SK-N-SH (cell line): ENCODE measurements around the gene SDC3. TPM values are rescaled to one million over a fixed set of nuclear protein-coding genes. Genes with fewer than 3 reads are reported as not detected.

Source experiments
- CTCF ChIA-PET: fragments of 300-600, 350-600 bp; formaldehyde crosslinking; extraction: SDS; loops from one replicate; lab custom pipeline; 2021; lab: Yijun Ruan, JAX
- POLR2A ChIA-PET: fragments of 350-600 bp; sonication (Branson Sonifier 250); formaldehyde crosslinking; extraction: SDS; loops from one replicate; lab custom pipeline; 2020; ENCODE audit warnings: antibody characterized with exemption, inconsistent platforms; lab: Yijun Ruan, JAX
- DNase-seq: peaks from one replicate; pipeline ENCODE4 v3.0.0; 2012
- H2AFZ ChIP-seq: fragments of 200-600 bp; sonication (generic); 2 replicates; pipeline ENCODE4 v1.8.1; 2016; ENCODE audit warnings: antibody characterized with exemption, mild to moderate bottlenecking, low read depth
- H3F3A ChIP-seq: fragments of 200-600 bp; sonication (generic); replicated peaks from 2 replicates; pipeline ENCODE3; 2016; ENCODE audit warnings: antibody characterized with exemption, mild to moderate bottlenecking; ENCODE audit not compliant: insufficient read depth
- H3K27ac ChIP-seq, 2 experiments: fragments of 200-500 bp in 1 of 2; fragments of 200-600 bp in 1 of 2; sonication (Bioruptor generic) in 1 of 2; sonication (generic), shearing (Covaris generic) in 1 of 2; 2 replicates each; pipeline versions ENCODE4 v1.5.1 to v1.6.1; 2014 to 2016; ENCODE audit warnings: low read depth in 2 of 2, inconsistent platforms in 1 of 2, low read length in 1 of 2, mild to moderate bottlenecking in 1 of 2, mixed read lengths in 1 of 2
- H3K27me3 ChIP-seq: fragments of 200-600 bp; sonication (generic), shearing (Covaris generic); 2 replicates; pipeline ENCODE4 v1.6.1; 2016; ENCODE audit warnings: mixed run types; ENCODE audit not compliant: insufficient read depth
- H3K36me3 ChIP-seq, 2 experiments: fragments of 200-500 bp in 1 of 2; fragments of 200-600 bp in 1 of 2; sonication (Bioruptor generic) in 1 of 2; sonication (generic) in 1 of 2; replicated peaks in 1 of 2; 2 replicates each; pipeline versions ENCODE3 to v1.5.1; 2014 to 2016; ENCODE audit warnings: low read length in 1 of 2, mild to moderate bottlenecking in 1 of 2; ENCODE audit not compliant: insufficient read depth in 2 of 2, control insufficient read depth in 1 of 2
- H3K4me1 ChIP-seq, 2 experiments: fragments of 200-500 bp in 1 of 2; fragments of 200-600 bp in 1 of 2; sonication (Bioruptor generic) in 1 of 2; sonication (generic), shearing (Covaris generic) in 1 of 2; 2 replicates each; pipeline versions ENCODE4 v1.5.1 to v1.6.1; 2014 to 2016; ENCODE audit warnings: low read depth in 1 of 2, low read length in 1 of 2, mixed run types in 1 of 2; ENCODE audit not compliant: insufficient read depth in 2 of 2, control insufficient read depth in 1 of 2
- H3K4me2 ChIP-seq: fragments of 200-600 bp; sonication (generic), shearing (Covaris generic); 2 replicates; pipeline ENCODE4 v1.6.1; 2017; ENCODE audit warnings: mixed run types
- H3K4me3 ChIP-seq, 2 experiments: fragments of 200-500 bp in 1 of 2; fragments of 200-600 bp in 1 of 2; sonication (Bioruptor generic) in 1 of 2; sonication (generic), shearing (Covaris generic) in 1 of 2; 2 replicates each; pipeline versions ENCODE4 v1.5.1 to v1.8.1; 2014 to 2016; ENCODE audit warnings: low read depth in 2 of 2, inconsistent platforms in 1 of 2, low read length in 1 of 2, mild to moderate bottlenecking in 1 of 2, mixed read lengths in 1 of 2, moderate library complexity in 1 of 2
- H3K79me2 ChIP-seq: fragments of 200-600 bp; sonication (generic); 2 replicates; pipeline ENCODE4 v1.8.1; 2017; ENCODE audit warnings: mild to moderate bottlenecking; ENCODE audit not compliant: insufficient read depth
- H3K9ac ChIP-seq: fragments of 200-600 bp; sonication (generic); 2 replicates; pipeline ENCODE4 v1.6.1; 2017; ENCODE audit warnings: mixed run types
- H3K9me2 ChIP-seq: fragments of 200-600 bp; sonication (generic); 2 replicates; pipeline ENCODE4 v1.6.1; 2017; ENCODE audit warnings: mixed run types
- H3K9me3 ChIP-seq: fragments of 200-600 bp; sonication (generic); 2 replicates; pipeline ENCODE4 v1.6.1; 2017; ENCODE audit warnings: mixed run types, mild to moderate bottlenecking, moderate library complexity
- H4K20me1 ChIP-seq: fragments of 200-600 bp; sonication (generic); 2 replicates; pipeline ENCODE4 v1.6.1; 2017; ENCODE audit warnings: mild to moderate bottlenecking, mixed run types; ENCODE audit not compliant: insufficient read depth
- CHD2 ChIP-seq: fragments of 150-350 bp; IDR thresholded peaks from 2 replicates; pipeline ENCODE4 v1.6.1; 2018; ENCODE audit warnings: low read length; ENCODE audit not compliant: partially characterized antibody
- CTCF ChIP-seq: fragments of 200-600 bp; sonication (generic); IDR thresholded peaks from 2 replicates; pipeline ENCODE4 v1.6.1; 2017; ENCODE audit warnings: antibody characterized with exemption, mild to moderate bottlenecking, moderate library complexity
- FOSL2 ChIP-seq: IDR thresholded peaks from 2 replicates; pipeline ENCODE4 v1.4.0; 2012; ENCODE audit warnings: low read depth, mild to moderate bottlenecking, moderate library complexity, borderline replicate concordance
- FOXM1 ChIP-seq: IDR thresholded peaks from 2 replicates; pipeline ENCODE4 v1.4.0; 2012; ENCODE audit warnings: low read depth, mild to moderate bottlenecking
- JUND ChIP-seq: IDR thresholded peaks from 2 replicates; pipeline ENCODE4 v1.4.0; 2012
- MXI1 ChIP-seq: IDR thresholded peaks from 2 replicates; pipeline ENCODE4 v1.6.1; 2012; ENCODE audit warnings: mild to moderate bottlenecking, low read depth, low read length, improper control_type of control experiment
- PBX3 ChIP-seq: IDR thresholded peaks from 2 replicates; pipeline ENCODE4; 2012
- POLR2AphosphoS5 ChIP-seq: IDR thresholded peaks from 2 replicates; pipeline ENCODE4 v1.6.1; 2012; ENCODE audit warnings: low read depth, low read length
- RAD21 ChIP-seq: IDR thresholded peaks from 2 replicates; pipeline ENCODE4 v1.6.1; 2012; ENCODE audit warnings: mild to moderate bottlenecking, low read length
- RFX5 ChIP-seq: IDR thresholded peaks from 2 replicates; pipeline ENCODE4 v1.6.1; 2012; ENCODE audit warnings: mild to moderate bottlenecking, improper control_type of control experiment, low read length
- RXRA ChIP-seq: IDR thresholded peaks from 2 replicates; pipeline ENCODE4 v1.4.0; 2012; ENCODE audit warnings: low read depth, mild to moderate bottlenecking, borderline replicate concordance
- TAF1 ChIP-seq: IDR thresholded peaks from 2 replicates; pipeline ENCODE4 v1.6.1; 2012; ENCODE audit warnings: low read depth, mild to moderate bottlenecking, low read length, moderate library complexity, borderline replicate concordance
- USF1 ChIP-seq: IDR thresholded peaks from 2 replicates; pipeline ENCODE4 v1.4.0; 2012; ENCODE audit warnings: low read depth, borderline replicate concordance
- YY1 ChIP-seq: IDR thresholded peaks from 2 replicates; pipeline ENCODE4 v1.4.0; 2012; ENCODE audit warnings: low read depth, mild to moderate bottlenecking
- WGBS: methylation state at CpG from one replicate; pipeline ENCODE4 v1.1.6; 2017; ENCODE audit warnings: low lambda C conversion rate; 5-methylcytosine and 5-hydroxymethylcytosine counted together
- polyA plus RNA-seq, 3 experiments: library from polyadenylated mRNA; depleted of rRNA; stranded (reverse); fragments of >200 nt; gene quantifications; 2 replicates each; pipeline ENCODE4 v1.2.3, GENCODE V29; 2012

SDC3 gene
- polyA plus RNA-seq, 1 of the 3 experiments (the other 2 are of a cell fraction), result 18.8 TPM

GRCh38 chr1:30887485-30888315 is 20.9 kb downstream of the SDC3 start:
- TF ChIP-seq PBX3 (no peak), YY1 (no peak)
- Histone ChIP-seq H3K27ac (peak overlapping the region; percentile 47 to 71; a peak in 3 of 4 replicates), H3K9me3 (no peaks in the 10 kb centered on the region), H3K4me1 (peaks cover 16 to 23% of the 10 kb centered on the region in 2 experiments; a peak in 3 of 4 replicates), H3K4me2 (peak overlapping the region; percentile 63; the same call in 1 of the 2 replicates), H3K36me3 (no peaks in the 10 kb centered on the region), H4K20me1 (peaks cover 63% of the 10 kb centered on the region), H3K4me3 (no peak overlapping the region), H2AFZ (no peak overlapping the region), H3K9me2 (no peaks in the 10 kb centered on the region), H3F3A (peaks cover 14% of the 10 kb centered on the region), H3K27me3 (no peaks in the 10 kb centered on the region), H3K79me2 (peaks cover 25% of the 10 kb centered on the region), H3K9ac (no peak overlapping the region)
- CTCF ChIA-PET, result interaction anchor here (1.4 to 1.9 kb wide), 2 partner anchors 23 to 168 kb away, joined by 5 to 6 read pairs; no protein-coding TSS in a partner anchor
- no peak for DNase-seq
- POLR2A ChIA-PET, result interaction anchor here (1.3 kb wide), 1 partner anchor 15 kb away, joined by 3 read pairs; no protein-coding TSS in a partner anchor
- WGBS, result 86% methylated on average over 10 of the region's 10 CpGs

- TF ChIP-seq CTCF (no peak), YY1 (no peak), TAF1 (no peak), RXRA (no peak), CHD2 (no peak), POLR2AphosphoS5 (no peak), RFX5 (no peak), MXI1 (no peak), FOXM1 (no peak), JUND (no peak), USF1 (no peak), RAD21 (no peak), FOSL2 (no peak)
- ChIA-PET POLR2A (interaction anchor here (0.6 to 1.3 kb wide), 2 partner anchors 16 to 63 kb away, joined by 3 read pairs; no protein-coding TSS in a partner anchor), CTCF (interaction anchor here (0.8 to 1.9 kb wide), 2 partner anchors 85 to 167 kb away, joined by 3 to 6 read pairs; no protein-coding TSS in a partner anchor)
- H3K9me2 ChIP-seq, result no peaks in the 10 kb centered on the region
- peaks cover 16 to 23% of the 10 kb centered on the region in 2 experiments; a peak in 3 of 4 replicates for H3K4me1 ChIP-seq
- H3K36me3 ChIP-seq, result no peaks in the 10 kb centered on the region
- H4K20me1 ChIP-seq, result peaks cover 63% of the 10 kb centered on the region
- H3K4me3 ChIP-seq, result no peak overlapping the region
- H3K9ac ChIP-seq, result no peak overlapping the region
- no peak overlapping the region for H3K4me2 ChIP-seq
- H3K27ac ChIP-seq, result no peak overlapping the region
- no peak for DNase-seq
- peaks cover 28% of the 10 kb centered on the region for H3K79me2 ChIP-seq
- 94% methylated on average over 5 of the region's 12 CpGs for WGBS
- no peaks in the 10 kb centered on the region for H3K27me3 ChIP-seq
- no peak overlapping the region for H2AFZ ChIP-seq
- no peaks in the 10 kb centered on the region for H3K9me3 ChIP-seq
- H3F3A ChIP-seq, result peaks cover 14% of the 10 kb centered on the region
Observed at GRCh38 chr1:30886710-30887428, 21.7 kb downstream of the SDC3 start.
